Immature natural killer cell (primary cell): Measurements from ENCODE around the gene SNAPC1. TPM values are rescaled to one million over a fixed set of nuclear protein-coding genes. Genes with fewer than 3 reads are reported as not detected.
A peak's percentile ranks its signal among the peaks of the same experiment; 100 is the strongest.
"Not testable (repeated sequence)": the region's sequence is repeated elsewhere in the genome, so short reads cannot be mapped to it uniquely, and the experiment has no call there.

Experiments
- DNase-seq, 3 donors: peaks; one replicate each; pipeline ENCODE4 v3.0.0; 2022; ENCODE audit warnings: mixed read lengths in 1 of 3
- H3K27ac Mint-ChIP-seq, 6 donors: one replicate each; pipeline ENCODE4 v1.8.0; 2020; ENCODE audit warnings: mixed read lengths in 6 of 6, mild to moderate bottlenecking in 5 of 6, inconsistent platforms in 4 of 6, moderate library complexity in 3 of 6
- H3K27me3 Mint-ChIP-seq, 3 donors: one replicate each; pipeline ENCODE4 v1.8.0; 2020 to 2021; ENCODE audit warnings: low read depth in 3 of 3, mild to moderate bottlenecking in 3 of 3, mixed read lengths in 3 of 3, moderate library complexity in 3 of 3, inconsistent platforms in 1 of 3
- H3K36me3 Mint-ChIP-seq, 3 donors: one replicate each; pipeline ENCODE4 v1.8.0; 2020; ENCODE audit warnings: mixed read lengths in 3 of 3, inconsistent platforms in 2 of 3, mild to moderate bottlenecking in 2 of 3
- H3K4me1 Mint-ChIP-seq, 2 donors: one replicate each; pipeline ENCODE4 v1.8.0; 2020; ENCODE audit warnings: inconsistent platforms in 2 of 2, mild to moderate bottlenecking in 2 of 2, mixed read lengths in 2 of 2, moderate library complexity in 1 of 2
- H3K4me3 Mint-ChIP-seq, 5 donors: one replicate each; pipeline ENCODE4 v1.8.0; 2020; ENCODE audit warnings: mild to moderate bottlenecking in 5 of 5, mixed read lengths in 5 of 5, inconsistent platforms in 3 of 5, moderate library complexity in 3 of 5
- H3K9me3 Mint-ChIP-seq, 6 donors: one replicate each; pipeline ENCODE4 v1.8.0; 2020; ENCODE audit warnings: mild to moderate bottlenecking in 6 of 6, mixed read lengths in 6 of 6, inconsistent platforms in 4 of 6, moderate library complexity in 3 of 6
- polyA plus RNA-seq, 3 donors: library from polyadenylated mRNA; unstranded; fragments of 300-500 nt; fragmentation: Illumina TruSeq; gene quantifications; one replicate each; pipeline ENCODE4 v1.2.3, GENCODE V29; 2021

The SNAPC1 gene
- polyA plus RNA-seq, 3 donors from 2014 or later, result 2.0 to 4.0 (median 3.4) TPM

DNA sequence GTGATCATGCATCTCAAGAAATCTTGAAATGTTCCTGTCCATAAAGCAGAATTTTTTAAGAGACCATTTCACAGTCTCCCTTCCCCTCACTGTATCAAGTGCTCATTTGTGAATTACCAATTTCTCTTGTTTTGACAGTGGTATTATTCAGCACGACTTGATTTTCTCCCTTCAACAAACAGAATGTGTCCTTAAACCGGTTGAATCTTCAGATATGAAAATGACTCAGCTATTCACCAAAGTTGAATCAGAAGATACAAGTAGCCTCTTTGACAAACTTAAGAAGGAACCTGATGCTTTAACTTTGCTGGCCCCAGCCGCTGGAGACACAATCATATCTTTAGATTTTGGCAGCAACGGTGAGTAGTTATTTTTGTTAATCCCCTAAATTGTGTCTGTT lies 25.5 kb upstream of the SNAPC1 start:
- Mint-ChIP-seq H3K9me3 (no peaks in the 10 kb centered on the region), H3K4me1 (no peaks in the 10 kb centered on the region), H3K27me3 (peaks cover 0 to 2% (median 0%) of the 10 kb centered on the region in 3 donors), H3K36me3 (peaks cover 23 to 52% (median 34%) of the 10 kb centered on the region in 3 donors), H3K27ac (peak overlapping the region in 1 of 6 donors; percentile 39), H3K4me3 (no peak overlapping the region)
- no peak for DNase-seq

DNA sequence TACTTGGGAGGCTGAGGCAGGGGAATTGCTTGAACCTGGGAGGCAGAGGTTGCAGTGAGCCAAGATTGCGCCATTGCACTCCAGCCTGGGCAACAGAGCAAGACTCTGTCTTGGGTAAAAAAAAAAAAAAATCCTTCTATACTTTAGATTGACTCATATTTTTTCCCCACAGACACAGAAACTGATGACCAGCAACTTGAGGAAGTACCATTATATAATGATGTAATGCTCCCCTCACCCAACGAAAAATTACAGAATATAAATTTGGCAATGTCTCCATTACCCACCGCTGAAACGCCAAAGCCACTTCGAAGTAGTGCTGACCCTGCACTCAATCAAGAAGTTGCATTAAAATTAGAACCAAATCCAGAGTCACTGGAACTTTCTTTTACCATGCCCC lies 24.3 kb upstream of the SNAPC1 start:
- no peak for DNase-seq
- H3K9me3 Mint-ChIP-seq, result no peaks in the 10 kb centered on the region
- H3K36me3 Mint-ChIP-seq, result peaks cover 19 to 52% (median 34%) of the 10 kb centered on the region in 3 donors
- no peaks in the 10 kb centered on the region for H3K4me1 Mint-ChIP-seq
- no peak overlapping the region for H3K4me3 Mint-ChIP-seq
- H3K27me3 Mint-ChIP-seq, result no peaks in the 10 kb centered on the region
- H3K27ac Mint-ChIP-seq, result no peak overlapping the region

DNA sequence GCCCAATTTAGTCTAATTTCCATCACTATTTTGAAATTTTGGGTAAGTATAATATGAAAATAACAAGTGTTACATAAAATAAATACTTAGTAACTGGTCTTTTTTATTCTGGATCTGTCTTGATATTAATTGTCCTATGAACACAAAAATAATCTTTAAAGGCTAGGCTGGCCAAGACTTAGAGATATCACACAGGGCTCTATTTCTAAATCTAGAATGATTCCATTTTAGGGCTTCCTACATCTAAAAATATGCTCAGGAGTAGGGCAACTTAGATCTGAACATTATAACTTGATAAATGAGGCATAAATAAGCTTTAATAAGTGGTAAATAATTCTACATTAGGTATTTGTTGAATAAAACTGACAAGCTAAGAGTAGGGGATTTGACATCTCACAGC lies 23.1 kb upstream of the SNAPC1 start:
- H3K27me3 Mint-ChIP-seq, result no peaks in the 10 kb centered on the region

DNA sequence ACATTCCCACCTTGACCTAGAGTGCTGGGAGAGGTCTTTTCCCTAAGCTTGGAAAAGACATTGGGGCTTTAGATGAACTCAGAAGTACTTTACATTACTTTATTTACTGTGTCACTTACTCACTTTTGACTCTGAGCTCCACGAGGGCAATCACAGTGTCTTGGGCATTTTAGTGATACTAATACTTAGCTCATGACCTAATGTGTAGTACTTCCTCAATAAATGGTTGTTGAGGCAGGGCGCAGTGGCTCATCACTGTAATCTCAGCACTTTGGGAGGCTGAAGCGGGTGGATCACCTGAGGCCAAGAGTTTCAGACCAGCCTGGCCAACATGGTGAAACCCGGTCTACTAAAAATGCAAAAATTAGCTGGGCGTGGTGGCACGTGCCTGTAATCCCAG lies 19.8 kb upstream of the SNAPC1 start:
- DNase-seq, result no peak
- Mint-ChIP-seq H3K4me3 (no peak overlapping the region), H3K36me3 (peaks cover 17 to 47% (median 24%) of the 10 kb centered on the region in 3 donors)

More for the DNA sequence above, 23.1 kb upstream of the SNAPC1 start:
- Mint-ChIP-seq H3K4me3 (no peak overlapping the region), H3K4me1 (no peaks in the 10 kb centered on the region), H3K27ac (no peak overlapping the region), H3K36me3 (peaks cover 19 to 47% (median 30%) of the 10 kb centered on the region in 3 donors), H3K9me3 (no peaks in the 10 kb centered on the region)
- no peak for DNase-seq

DNA sequence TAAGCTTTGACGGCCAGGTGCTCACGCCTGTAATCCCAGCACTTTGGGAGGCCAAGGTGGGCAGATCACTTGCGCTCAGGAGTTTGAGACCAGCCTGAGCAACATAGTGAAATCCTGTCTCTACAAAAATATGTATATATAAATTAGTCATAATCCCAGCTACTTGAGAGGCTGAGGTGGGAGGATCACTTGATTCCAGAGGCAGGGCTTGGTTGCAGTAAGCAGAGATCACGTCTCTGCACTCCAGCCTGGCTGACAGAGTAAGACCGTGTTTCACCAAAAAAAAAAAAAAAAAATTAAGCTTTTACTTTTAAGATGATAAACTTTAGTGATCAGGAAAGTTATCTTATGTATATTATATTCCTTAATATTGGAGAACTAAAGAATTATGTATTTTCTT lies 18.0 kb upstream of the SNAPC1 start:
- no peak overlapping the region for H3K4me3 Mint-ChIP-seq
- H3K4me1 Mint-ChIP-seq, result no peaks in the 10 kb centered on the region
- DNase-seq, result no peak
- peaks cover 0 to 2% (median 2%) of the 10 kb centered on the region in 3 donors for H3K27me3 Mint-ChIP-seq
- no peaks in the 10 kb centered on the region for H3K9me3 Mint-ChIP-seq
- H3K36me3 Mint-ChIP-seq, result peaks cover 10 to 43% (median 20%) of the 10 kb centered on the region in 3 donors
- no peak overlapping the region for H3K27ac Mint-ChIP-seq

More for the DNA sequence above, 19.8 kb upstream of the SNAPC1 start:
- no peaks in the 10 kb centered on the region for H3K4me1 Mint-ChIP-seq
- H3K27me3 Mint-ChIP-seq, result peaks cover 0 to 2% (median 2%) of the 10 kb centered on the region in 3 donors
- H3K9me3 Mint-ChIP-seq, result no peaks in the 10 kb centered on the region
- no peak overlapping the region for H3K27ac Mint-ChIP-seq

DNA sequence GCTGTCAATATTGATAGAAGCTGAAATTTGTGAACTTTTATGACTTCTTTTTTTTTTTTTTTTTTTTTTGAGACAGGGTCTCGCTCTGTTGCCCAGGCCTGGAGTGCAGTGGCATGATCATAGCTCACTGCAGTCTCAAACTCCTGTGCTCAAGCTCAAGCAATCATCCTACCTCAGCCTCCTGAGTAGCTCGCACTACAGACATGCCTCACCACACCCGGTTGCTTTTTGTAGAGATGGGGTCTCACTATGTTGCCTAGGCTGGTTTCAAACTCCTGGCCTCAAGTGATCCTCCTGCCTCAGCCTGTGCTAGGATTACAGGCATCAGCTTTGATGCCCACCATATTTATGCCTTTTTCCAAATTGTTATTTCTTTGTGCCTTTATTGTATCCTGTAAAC lies 15.9 kb upstream of the SNAPC1 start:
- not testable (repeated sequence) for H3K4me3 Mint-ChIP-seq, H3K9me3 Mint-ChIP-seq, H3K27me3 Mint-ChIP-seq, DNase-seq, H3K4me1 Mint-ChIP-seq
- Mint-ChIP-seq H3K36me3 (peaks cover 5 to 32% (median 16%) of the 10 kb centered on the region in 3 donors), H3K27ac (peak overlapping the region in 3 of 6 donors; percentile 39 to 65 (median 63))

DNA sequence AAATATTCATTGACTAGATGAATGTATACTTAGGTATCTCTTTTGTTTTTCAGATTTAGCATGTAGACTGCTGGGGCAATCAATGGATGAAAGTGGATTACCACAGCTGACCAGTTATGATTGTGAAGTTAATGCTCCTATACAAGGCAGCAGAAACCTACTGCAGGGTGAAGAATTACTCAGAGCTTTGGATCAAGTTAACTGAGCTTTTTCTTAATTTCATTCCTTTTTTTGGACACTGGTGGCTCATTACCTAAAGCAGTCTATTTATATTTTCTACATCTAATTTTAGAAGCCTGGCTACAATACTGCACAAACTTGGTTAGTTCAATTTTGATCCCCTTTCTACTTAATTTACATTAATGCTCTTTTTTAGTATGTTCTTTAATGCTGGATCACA lies 15.3 kb upstream of the SNAPC1 start:
- Mint-ChIP-seq H3K4me3 (no peak overlapping the region), H3K27me3 (peaks cover 2 to 6% (median 2%) of the 10 kb centered on the region in 3 donors), H3K27ac (peak overlapping the region in 3 of 6 donors; percentile 39 to 65 (median 63)), H3K9me3 (no peaks in the 10 kb centered on the region), H3K36me3 (peaks cover 5 to 28% (median 16%) of the 10 kb centered on the region in 3 donors), H3K4me1 (peaks cover 5 to 14% of the 10 kb centered on the region in 2 donors)
- no peak for DNase-seq

DNA sequence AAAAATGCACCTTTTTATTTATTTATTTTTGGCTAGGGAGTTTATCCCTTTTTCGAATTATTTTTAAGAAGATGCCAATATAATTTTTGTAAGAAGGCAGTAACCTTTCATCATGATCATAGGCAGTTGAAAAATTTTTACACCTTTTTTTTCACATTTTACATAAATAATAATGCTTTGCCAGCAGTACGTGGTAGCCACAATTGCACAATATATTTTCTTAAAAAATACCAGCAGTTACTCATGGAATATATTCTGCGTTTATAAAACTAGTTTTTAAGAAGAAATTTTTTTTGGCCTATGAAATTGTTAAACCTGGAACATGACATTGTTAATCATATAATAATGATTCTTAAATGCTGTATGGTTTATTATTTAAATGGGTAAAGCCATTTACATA lies 14.9 kb upstream of the SNAPC1 start:
- Mint-ChIP-seq H3K9me3 (no peaks in the 10 kb centered on the region), H3K4me3 (no peak overlapping the region), H3K4me1 (peaks cover 5 to 17% of the 10 kb centered on the region in 2 donors), H3K27me3 (peaks cover 2 to 6% (median 2%) of the 10 kb centered on the region in 3 donors), H3K27ac (peak overlapping the region in 1 of 6 donors; percentile 65), H3K36me3 (peaks cover 5 to 25% (median 16%) of the 10 kb centered on the region in 3 donors)
- DNase-seq, result no peak

DNA sequence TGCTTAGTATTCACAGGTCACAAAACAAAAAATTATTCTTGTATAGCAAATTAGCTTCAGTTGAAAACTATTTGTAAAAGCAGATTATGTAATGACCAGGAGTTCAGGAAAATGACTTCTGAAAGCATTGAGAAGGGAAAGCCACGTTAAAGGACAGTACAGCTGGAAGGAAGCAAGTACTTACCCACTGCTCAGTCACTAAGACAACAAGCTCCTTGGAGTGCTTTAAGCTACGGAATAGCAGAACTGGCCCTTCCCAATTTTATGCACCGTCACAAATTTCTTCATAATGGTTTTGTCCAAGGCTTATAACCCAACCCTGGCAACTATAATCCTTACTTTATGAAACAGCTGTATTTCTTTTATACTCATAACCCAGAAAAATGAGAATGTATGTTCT lies 13.0 kb upstream of the SNAPC1 start:
- H3K4me1 Mint-ChIP-seq, result peaks cover 5 to 17% of the 10 kb centered on the region in 2 donors

DNA sequence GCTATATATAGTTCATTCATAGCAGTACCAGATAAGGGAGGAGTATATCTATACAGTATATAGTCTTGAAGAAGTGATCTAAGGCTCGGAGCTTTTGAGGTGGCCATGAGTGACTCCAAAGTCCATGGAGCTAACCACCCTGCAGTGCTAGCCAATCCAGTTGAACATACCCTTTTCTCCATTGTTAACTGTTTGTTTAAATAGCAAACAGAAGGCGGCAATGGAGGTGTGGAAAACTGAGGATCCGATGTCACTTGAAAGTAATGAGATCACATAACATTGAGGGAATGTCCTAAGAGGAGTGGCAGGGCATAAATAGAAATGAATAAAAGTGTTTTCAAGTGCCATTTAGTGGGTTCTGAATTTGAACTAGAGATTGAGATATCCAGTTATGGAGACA lies 12.4 kb upstream of the SNAPC1 start:
- Mint-ChIP-seq H3K4me3 (peak overlapping the region; percentile 4 to 92 (median 87)), H3K36me3 (peaks cover 5 to 24% (median 19%) of the 10 kb centered on the region in 3 donors), H3K27me3 (peaks cover 2 to 13% (median 5%) of the 10 kb centered on the region in 3 donors), H3K27ac (peak overlapping the region in 4 of 6 donors; percentile 2 to 76 (median 32)), H3K4me1 (peaks cover 5 to 17% of the 10 kb centered on the region in 2 donors), H3K9me3 (no peaks in the 10 kb centered on the region)
- no peak for DNase-seq

More for the DNA sequence above, 13.0 kb upstream of the SNAPC1 start:
- Mint-ChIP-seq H3K27me3 (peaks cover 2 to 8% (median 2%) of the 10 kb centered on the region in 3 donors), H3K4me3 (no peak overlapping the region), H3K27ac (no peak overlapping the region), H3K9me3 (no peaks in the 10 kb centered on the region), H3K36me3 (peaks cover 5 to 25% (median 16%) of the 10 kb centered on the region in 3 donors)
- DNase-seq, result no peak

DNA sequence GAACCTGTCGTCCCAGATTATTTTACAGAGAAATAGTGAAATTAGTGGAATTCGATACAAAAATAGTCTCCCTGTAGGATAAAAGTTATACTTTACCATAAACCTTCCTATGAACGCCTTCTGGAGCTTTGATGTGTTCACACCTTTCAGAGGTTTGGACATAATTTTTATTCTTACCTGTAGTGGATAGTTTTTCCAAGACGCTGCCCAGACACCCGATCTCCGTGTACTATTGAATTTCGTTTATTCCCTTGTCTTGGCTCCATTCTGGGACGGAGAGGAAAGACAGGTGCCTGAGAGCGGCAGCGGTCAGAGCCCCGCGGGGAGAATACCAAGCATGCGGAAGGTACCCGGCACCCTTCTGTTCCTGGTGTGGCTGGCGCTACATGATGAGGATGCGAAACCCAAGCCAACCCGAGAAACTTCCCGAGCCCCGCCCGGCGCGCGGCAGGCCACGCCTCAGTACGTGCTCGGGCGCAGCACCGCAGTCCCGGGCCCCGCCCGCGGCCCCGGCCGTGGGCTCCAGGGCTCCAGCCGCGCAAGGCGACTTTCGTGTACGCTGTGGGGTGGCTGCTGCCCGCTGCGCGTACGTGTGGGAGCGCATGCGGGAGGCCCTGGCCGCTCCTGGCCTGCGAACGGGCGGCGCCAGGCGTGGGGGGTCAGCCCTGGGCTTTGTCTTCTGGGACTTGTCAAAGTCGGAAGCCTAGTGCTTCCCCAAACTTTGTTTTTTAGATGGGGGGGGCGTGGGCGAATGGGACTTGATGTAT lies 11.3 kb upstream of the SNAPC1 start:
- peaks cover 5 to 17% of the 10 kb centered on the region in 2 donors for H3K4me1 Mint-ChIP-seq
- H3K36me3 Mint-ChIP-seq, result peaks cover 5 to 16% (median 14%) of the 10 kb centered on the region in 3 donors
- H3K27me3 Mint-ChIP-seq, result peaks cover 0 to 13% (median 5%) of the 10 kb centered on the region in 3 donors
- DNase-seq, result peak; percentile 68 to 70 (median 68)
- H3K9me3 Mint-ChIP-seq, result no peaks in the 10 kb centered on the region
- H3K27ac Mint-ChIP-seq, result peak overlapping the region in 5 of 6 donors; percentile 62 to 90 (median 81)
- peak overlapping the region; percentile 87 to 92 (median 88) for H3K4me3 Mint-ChIP-seq

DNA sequence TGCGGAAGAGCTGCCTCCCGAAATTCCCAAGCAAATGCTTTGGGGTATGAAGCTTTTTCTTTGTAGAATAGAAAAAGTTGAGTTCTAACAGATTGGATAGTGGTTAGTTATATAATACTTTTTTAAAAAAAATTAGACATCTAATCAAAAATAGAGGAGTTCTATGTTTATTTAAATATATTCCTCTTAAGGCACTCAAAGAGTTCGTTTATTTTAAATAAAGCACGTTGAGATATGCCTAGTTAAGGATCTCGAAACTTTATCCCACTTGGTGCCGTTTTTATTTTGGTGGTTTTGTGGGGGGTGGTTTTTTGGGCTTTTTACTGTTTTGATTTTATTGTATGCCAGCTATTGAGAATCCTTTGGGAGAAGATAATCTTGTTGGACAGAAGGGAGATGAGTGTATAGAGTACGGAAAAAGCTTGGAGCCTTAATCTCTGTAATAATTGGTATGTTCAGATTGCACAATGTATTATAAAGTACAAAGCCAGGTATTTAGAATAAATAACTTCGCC lies 10.7 kb upstream of the SNAPC1 start:
- no peak for DNase-seq
- peaks cover 5 to 17% of the 10 kb centered on the region in 2 donors for H3K4me1 Mint-ChIP-seq
- no peaks in the 10 kb centered on the region for H3K9me3 Mint-ChIP-seq
- H3K36me3 Mint-ChIP-seq, result peaks cover 4 to 14% (median 11%) of the 10 kb centered on the region in 3 donors
- H3K27ac Mint-ChIP-seq, result peak overlapping the region in 2 of 6 donors; percentile 76 to 80
- H3K27me3 Mint-ChIP-seq, result peaks cover 0 to 13% (median 5%) of the 10 kb centered on the region in 3 donors
- H3K4me3 Mint-ChIP-seq, result peak overlapping the region; percentile 69 to 87 (median 72)

DNA sequence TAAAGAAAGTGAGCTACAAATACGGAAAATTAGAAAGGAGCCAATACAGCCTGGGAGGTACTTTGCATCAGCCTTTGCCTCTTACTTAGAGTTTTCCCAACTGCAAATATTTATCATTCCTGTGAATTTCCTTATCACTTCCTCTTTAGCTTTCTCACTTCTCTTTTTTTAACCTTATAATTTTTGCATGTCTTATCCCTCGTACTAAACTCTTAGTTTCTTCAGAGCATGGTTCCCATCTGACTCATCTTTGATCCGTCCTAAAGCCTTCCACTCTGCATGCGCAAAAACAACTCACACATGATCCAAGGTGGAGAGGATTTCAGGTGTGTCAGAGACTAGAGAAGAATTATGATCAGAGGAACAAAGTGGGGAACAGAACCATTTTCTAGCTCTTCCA lies 9.6 kb upstream of the SNAPC1 start:
- H3K9me3 Mint-ChIP-seq, result no peaks in the 10 kb centered on the region
- H3K27me3 Mint-ChIP-seq, result peaks cover 4 to 16% (median 6%) of the 10 kb centered on the region in 3 donors
- peaks cover 5 to 17% of the 10 kb centered on the region in 2 donors for H3K4me1 Mint-ChIP-seq
- H3K4me3 Mint-ChIP-seq, result no peak overlapping the region
- DNase-seq, result no peak
- peaks cover 0 to 6% (median 3%) of the 10 kb centered on the region in 3 donors for H3K36me3 Mint-ChIP-seq
- H3K27ac Mint-ChIP-seq, result no peak overlapping the region

DNA sequence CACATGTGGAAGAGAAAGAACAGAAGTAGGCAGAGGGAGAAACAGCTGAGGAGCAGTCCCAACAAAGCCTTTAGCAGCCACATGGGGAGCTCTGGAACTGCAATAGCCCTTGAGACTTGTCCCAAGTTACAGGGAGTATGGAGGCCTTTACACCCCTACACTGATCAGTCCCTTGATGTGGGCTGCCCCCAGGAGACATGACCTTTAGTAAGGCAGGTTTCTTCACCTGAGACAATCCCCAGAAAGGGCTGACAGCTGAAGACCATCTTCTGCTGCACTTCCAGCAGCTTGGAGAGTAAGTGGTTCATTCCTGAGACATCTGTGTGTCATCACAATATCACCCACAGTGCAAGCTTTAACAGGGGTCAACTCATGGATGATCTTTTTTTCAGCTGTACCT lies 8.6 kb upstream of the SNAPC1 start:
- Mint-ChIP-seq H3K27ac (no peak overlapping the region), H3K36me3 (peaks cover 0 to 3% (median 0%) of the 10 kb centered on the region in 3 donors), H3K27me3 (peaks cover 4 to 16% (median 6%) of the 10 kb centered on the region in 3 donors), H3K4me1 (peaks cover 5 to 17% of the 10 kb centered on the region in 2 donors), H3K4me3 (no peak overlapping the region), H3K9me3 (no peaks in the 10 kb centered on the region)
- DNase-seq, result no peak
